Stimulated activated CD4-positive, alpha-beta T cell treated with anti-CD3 and anti-CD28 coated beads, Interleukin-2, amount 100 ng/mL, for 4 hours (primary cell): ENCODE data around the gene LAMA2.
"Not testable (repeated sequence)": the region's sequence is repeated elsewhere in the genome, so short reads cannot be mapped to it uniquely, and the experiment has no call there.

Experiments used
- DNase-seq: peaks from one replicate; pipeline ENCODE4 v3.0.0-alpha.2; 2020; ENCODE audit warnings: low read depth

Gene LAMA2

GRCh38 chr6:129117355-129117754, 234.4 kb downstream of the LAMA2 start:
- no peak for DNase-seq

DNA sequence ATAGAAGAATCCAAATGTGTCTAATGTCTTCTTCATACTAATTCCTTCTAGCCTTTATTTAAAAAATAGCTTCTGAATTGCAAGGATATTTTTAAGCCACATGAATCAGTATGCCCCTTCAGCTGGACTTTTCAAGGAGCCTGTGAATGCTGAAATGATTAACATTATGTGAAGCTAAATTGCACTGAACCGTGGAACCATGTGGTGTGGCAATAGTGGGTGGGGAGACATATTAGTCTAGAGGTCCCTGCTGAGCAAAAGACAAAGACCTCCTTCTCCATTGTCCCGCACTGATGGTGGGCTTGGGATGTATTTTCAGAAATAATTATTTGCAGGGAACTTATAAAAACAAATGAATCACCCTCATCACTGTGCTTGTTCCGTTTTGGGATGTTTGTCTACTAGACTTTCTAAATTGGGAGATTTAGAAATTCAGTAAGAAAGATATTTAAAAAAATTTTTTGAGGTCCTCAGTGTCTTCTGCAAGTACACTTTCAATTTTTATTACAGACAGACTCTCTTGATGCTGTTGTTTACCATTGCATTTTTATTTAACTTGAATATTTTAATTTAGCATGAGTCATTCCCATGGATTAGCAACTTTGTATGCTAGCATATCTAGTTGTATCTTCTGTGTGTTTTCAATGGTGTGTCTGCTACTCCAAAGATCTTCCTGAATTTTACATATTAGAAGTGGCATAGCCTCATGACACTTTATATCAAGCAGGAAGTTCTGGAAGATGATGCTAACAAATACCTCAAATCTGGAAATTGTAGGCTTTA, 238.1 kb downstream of the LAMA2 start:
- DNase-seq = no peak

- DNase-seq = no peak
These were observed 241.4 kb downstream of the LAMA2 start for GRCh38 chr6:129124347-129124746.

- no peak for DNase-seq
These were observed 247.2 kb downstream of the LAMA2 start for GRCh38 chr6:129130106-129130505.

DNA sequence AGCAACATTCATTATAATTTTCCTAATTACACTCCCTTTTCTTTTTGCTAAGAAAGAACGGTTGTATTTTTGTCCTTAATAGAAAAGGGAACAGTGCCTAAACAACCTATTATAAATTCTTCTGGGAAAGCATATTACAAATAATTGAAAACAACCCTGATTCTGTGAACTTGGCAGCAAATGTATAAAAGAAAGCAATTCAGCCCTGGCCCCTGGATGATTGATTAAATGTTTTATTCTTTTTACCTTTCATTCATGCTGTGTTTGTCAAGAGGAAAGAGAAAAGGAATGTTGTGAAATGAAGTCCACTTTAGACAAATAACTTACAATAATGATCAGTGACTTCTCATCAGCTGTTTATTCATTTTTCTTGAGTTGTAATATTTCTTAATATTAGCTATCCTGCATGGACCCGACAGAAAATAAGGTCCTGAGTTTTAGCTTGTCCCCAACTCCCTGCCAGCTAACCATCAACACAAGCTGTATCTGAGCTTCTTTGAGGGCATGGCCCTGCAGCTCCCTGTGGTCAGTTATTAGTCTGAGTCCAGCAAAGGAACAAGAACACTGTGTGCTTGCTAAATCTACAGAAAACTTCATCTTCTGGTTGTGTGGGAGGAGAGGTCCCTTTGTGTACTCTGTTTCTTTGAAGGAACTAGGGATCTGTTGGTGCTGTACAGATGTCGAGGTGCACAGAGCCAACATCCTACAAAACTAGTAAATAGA, 248.2 kb downstream of the LAMA2 start:
- DNase-seq = no peak

- no peak for DNase-seq
These were observed 250.8 kb downstream of the LAMA2 start for GRCh38 chr6:129133770-129134192.

DNA sequence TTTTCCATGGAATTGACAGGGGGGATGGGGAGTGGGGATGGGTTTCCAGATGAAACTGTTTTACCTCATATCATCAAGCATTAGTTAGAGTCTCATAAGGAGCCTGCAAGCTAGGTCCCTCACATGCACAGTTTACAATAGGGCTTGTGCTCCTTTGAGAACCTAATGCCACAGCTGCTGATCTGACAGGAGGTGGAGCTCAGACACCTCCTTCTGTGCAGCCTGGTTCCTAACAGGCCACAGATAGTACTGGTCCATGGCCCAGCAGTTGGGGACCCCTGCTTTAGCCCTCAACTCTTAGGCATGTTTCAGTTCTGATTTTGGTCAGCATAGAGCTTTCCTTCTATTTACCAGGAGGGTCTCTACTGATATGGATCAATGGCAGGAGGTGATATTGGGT, 251.6 kb downstream of the LAMA2 start:
- no peak for DNase-seq

- DNase-seq = no peak
These were observed 252.5 kb downstream of the LAMA2 start for GRCh38 chr6:129135451-129135850.

GRCh38 chr6:129136751-129137150, 253.8 kb downstream of the LAMA2 start:
- no peak for DNase-seq

GRCh38 chr6:129138739-129139405, 255.9 kb downstream of the LAMA2 start:
- no peak for DNase-seq

GRCh38 chr6:129140526-129140925, 257.6 kb downstream of the LAMA2 start:
- DNase-seq = no peak

- DNase-seq = no peak
These were observed 258.6 kb downstream of the LAMA2 start for GRCh38 chr6:129141499-129141898.

DNA sequence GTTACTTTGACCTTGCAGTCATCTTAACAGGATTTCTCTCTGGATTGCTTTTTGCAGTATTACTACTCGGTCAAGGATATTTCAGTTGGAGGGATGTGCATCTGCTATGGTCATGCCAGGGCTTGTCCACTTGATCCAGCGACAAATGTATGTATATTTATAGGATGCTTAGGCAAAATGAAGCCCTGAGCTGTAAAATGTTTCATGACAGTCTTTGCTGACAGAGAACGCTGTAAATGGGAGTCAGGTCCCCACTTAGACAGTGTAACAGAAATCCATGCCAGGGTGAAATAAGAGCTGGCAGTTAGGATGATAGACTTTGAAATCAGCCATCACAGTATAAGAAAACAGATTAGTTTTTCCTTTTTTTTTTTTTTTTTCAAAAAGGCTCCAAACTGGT, 264.0 kb downstream of the LAMA2 start:
- DNase-seq = no peak

GRCh38 chr6:129150507-129150906, 267.6 kb downstream of the LAMA2 start:
- DNase-seq = no peak

- no peak for DNase-seq
These were observed 270.3 kb downstream of the LAMA2 start for GRCh38 chr6:129153257-129153656.

- DNase-seq = not testable (repeated sequence)
These were observed 276.3 kb downstream of the LAMA2 start for GRCh38 chr6:129159242-129159641.

GRCh38 chr6:129162605-129163004, 279.7 kb downstream of the LAMA2 start:
- DNase-seq = no peak

DNA sequence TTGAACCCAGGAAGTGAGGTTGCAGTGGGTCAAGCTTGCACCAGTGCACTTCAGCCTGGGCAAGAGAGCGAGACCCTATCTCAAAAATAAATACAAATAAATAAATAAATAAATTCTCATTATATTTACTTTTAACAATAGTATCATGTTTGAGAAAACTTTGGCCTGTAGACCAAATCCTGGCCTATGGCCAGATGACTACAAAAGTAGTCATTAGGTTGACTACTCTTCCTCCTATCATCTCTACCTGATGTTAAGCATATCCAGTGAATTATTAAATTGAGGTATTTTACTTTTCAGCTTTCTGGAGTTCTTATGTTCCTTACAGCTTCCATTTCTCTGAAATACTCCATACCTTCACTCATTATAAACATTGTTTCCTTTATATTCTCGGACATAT, 280.6 kb downstream of the LAMA2 start:
- DNase-seq = no peak

GRCh38 chr6:129164032-129164431, 281.1 kb downstream of the LAMA2 start:
- DNase-seq = no peak

DNA sequence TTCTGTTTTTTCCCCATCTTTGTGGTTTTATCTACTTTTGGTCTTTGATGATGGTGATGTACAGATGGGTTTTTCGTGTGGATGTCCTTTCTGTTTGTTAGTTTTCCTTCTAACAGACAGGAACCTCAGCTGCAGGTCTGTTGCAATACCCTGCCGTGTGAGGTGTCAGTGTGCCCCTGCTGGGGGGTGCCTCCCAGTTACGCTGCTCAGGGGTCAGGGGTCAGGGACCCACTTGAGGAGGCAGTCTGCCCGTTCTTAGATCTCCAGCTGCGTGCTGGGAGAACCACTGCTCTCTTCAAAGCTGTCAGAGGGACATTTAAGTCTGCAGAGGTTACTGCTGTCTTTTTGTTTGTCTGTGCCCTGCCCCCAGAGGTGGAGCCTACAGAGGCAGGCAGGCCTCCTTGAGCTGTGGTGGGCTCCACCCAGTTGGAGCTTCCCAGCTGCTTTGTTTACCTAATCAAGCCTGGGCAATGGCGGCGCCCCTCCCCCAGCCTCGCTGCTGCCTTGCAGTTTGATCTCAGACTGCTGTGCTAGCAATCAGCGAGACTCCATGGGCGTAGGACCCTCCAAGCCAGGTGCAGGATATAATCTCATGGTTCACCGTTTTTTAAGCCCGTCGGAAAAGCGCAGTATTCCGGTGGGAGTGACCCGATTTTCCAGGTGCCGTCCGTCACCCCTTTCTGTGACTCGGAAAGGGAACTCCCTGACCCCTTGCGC, 289.5 kb downstream of the LAMA2 start:
- DNase-seq = not testable (repeated sequence)

DNA sequence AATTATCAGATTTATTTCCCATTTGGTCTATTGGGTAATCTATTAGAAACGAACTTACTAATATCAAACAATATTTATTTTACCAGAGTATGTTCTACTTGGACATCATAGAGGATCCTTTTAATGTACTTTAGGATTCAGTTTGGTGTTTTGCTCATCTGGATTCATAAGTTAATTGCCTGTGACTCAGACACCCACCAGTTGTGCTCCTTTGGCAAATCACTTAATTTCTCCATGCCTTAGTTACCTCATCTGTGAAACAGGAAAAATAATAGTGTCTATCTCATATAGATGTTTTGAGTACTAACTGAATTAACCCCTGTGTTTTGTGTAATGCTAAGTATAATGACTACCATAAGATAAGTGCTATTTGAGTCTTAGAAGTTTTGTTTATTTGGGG, 292.1 kb downstream of the LAMA2 start:
- no peak for DNase-seq

GRCh38 chr6:129177801-129178200, 294.9 kb downstream of the LAMA2 start:
- no peak for DNase-seq
